ENCODE results near the gene AADACL4. TPM values are rescaled to one million over a fixed set of nuclear protein-coding genes. Genes with fewer than 3 reads are reported as not detected.

Gene AADACL4
- total and polyA plus RNA-seq, 2 experiments from 2014 or later = not detected

- H3K4me2 ChIP-seq = no peak overlapping the region
- H3K27me3 ChIP-seq (ENCODE audit: insufficient read depth) = 0 out of 2 replicates have a peak, but pooled peaks cover 3% of the 10 kb centered on the region
- H3K79me2 ChIP-seq (replicated peaks; ENCODE audit: insufficient read depth) = peaks cover 37% of the 10 kb centered on the region
- no peak overlapping the region for H3K27ac Mint-ChIP-seq
- peaks cover 10% of the 10 kb centered on the region; the same call in 1 of the 2 replicates for H4K20me1 ChIP-seq (replicated peaks; ENCODE audit: insufficient read depth)
- peaks cover 18% of the 10 kb centered on the region for H3K27me3 Mint-ChIP-seq (ENCODE audit: insufficient read depth, low read depth, poor library complexity)
- H3K9me2 ChIP-seq (ENCODE audit: insufficient read depth) = no peaks in the 10 kb centered on the region
- peaks cover 52% of the 10 kb centered on the region for H3K4me1 Mint-ChIP-seq
- DNase-seq (ENCODE audit: low spot score) (no peak), ATAC-seq (no peak)
- TF ChIP-seq ZNF114 (CRISPR knock-in tag; IDR thresholded peaks at IDR 0.05) (no peak), JUNB (IDR thresholded peaks at IDR 0.05; ENCODE audit: unreplicated experiment) (no peak), STAT1 (IDR thresholded peaks at IDR 0.05; ENCODE audit: unreplicated experiment) (no peak), ZNF462 (CRISPR knock-in tag; IDR thresholded peaks at IDR 0.05) (no peak), EZH2phosphoT487 (IDR thresholded peaks at IDR 0.05; ENCODE audit: unreplicated experiment) (no peak), CTCF (conservative IDR thresholded peaks at IDR 0.05; ENCODE audit: low read depth in 2 of 2) (no peak), ZNF331 (CRISPR knock-in tag; IDR thresholded peaks at IDR 0.05; ENCODE audit: low read depth) (no peak)
- H3K27ac ChIP-seq (ENCODE audit: low read depth) = no peak overlapping the region
- no peaks in the 10 kb centered on the region for H3K36me3 ChIP-seq (ENCODE audit: insufficient read depth)
- no peaks in the 10 kb centered on the region for H3K9me3 Mint-ChIP-seq
- H3K36me3 Mint-ChIP-seq (ENCODE audit: low read depth) = no peaks in the 10 kb centered on the region; the same call in 2 of the 3 replicates
- no peak overlapping the region for H3K4me3 ChIP-seq
- peaks cover 17% of the 10 kb centered on the region; the same call in 1 of the 2 replicates for H3F3A ChIP-seq (replicated peaks; ENCODE audit: low read depth)
- peaks cover 59% of the 10 kb centered on the region for H3K4me1 ChIP-seq (ENCODE audit: insufficient read depth)
- H2AFZ ChIP-seq = no peak overlapping the region
- no peak overlapping the region for H3K4me3 Mint-ChIP-seq
These were observed 44.9 kb upstream of the AADACL4 start for GRCh38 chr1:12598974-12599373.

Data from GM23338 (cell line).